PC-3 (cell line): ENCODE results near the gene NTMT2.

Experiments used
- CTCF ChIP-seq: fragments of 300-600 bp; sonication (generic); conservative IDR thresholded peaks from 2 replicates; pipeline ENCODE4 v1.5.1; 2017; ENCODE audit warnings: antibody characterized with exemption, low read depth, mild to moderate bottlenecking, low read length
- EZH2 ChIP-seq: fragments of 300-600 bp; sonication (generic); IDR thresholded peaks from one replicate; pipeline ENCODE4 v1.6.1; 2017; ENCODE audit warnings: antibody characterized with exemption, mild to moderate bottlenecking, low read length; ENCODE audit not compliant: unreplicated experiment

- no peak for TF ChIP-seq CTCF
- TF ChIP-seq EZH2: no peak
Observed at GRCh38 chr1:170095976-170096748, 49.6 kb upstream of the NTMT2 start.
